ENCODE results near the gene SEL1L. TPM values are rescaled to one million over a fixed set of nuclear protein-coding genes. Genes with fewer than 3 reads are reported as not detected.

SEL1L gene
- total and polyA plus RNA-seq, 2 of the 13 experiments (the other 11 are each of a cell fraction or from before 2014, with no cell fraction given), result 15.3 to 61.0 TPM

- TF ChIP-seq HNF1B (CRISPR knock-in tag; IDR thresholded peaks at IDR 0.05) (no peak), ZNF460 (CRISPR knock-in tag; IDR thresholded peaks at IDR 0.05; ENCODE audit: borderline replicate concordance) (no peak), UBTF (CRISPR knock-in tag; IDR thresholded peaks at IDR 0.05) (no peak), SOX5 (CRISPR knock-in tag; IDR thresholded peaks at IDR 0.05; ENCODE audit: borderline replicate concordance) (no peak), ARHGAP35 (CRISPR knock-in tag; IDR thresholded peaks at IDR 0.05; ENCODE audit: borderline replicate concordance) (no peak), ZNF546 (CRISPR knock-in tag; conservative IDR thresholded peaks at IDR 0.05) (no peak)
These were observed 60.1 kb downstream of the SEL1L start (continued) for GRCh38 chr14:81473456-81474147.

- ATAC-seq, result no peak
- H3K9me3 ChIP-seq (ENCODE audit: low read length), result no peaks in the 10 kb centered on the region
- no peaks in the 10 kb centered on the region for H3K79me2 ChIP-seq (ENCODE audit: insufficient read depth, low read length)
- intact Hi-C loops (cut with micrococcal nuclease; ENCODE audit: unreplicated experiment), result no loop called here
- peaks cover 2 to 16% of the 10 kb centered on the region in 2 experiments; a peak in 4 of 5 replicates for H3K36me3 ChIP-seq (replicated peaks in 1 of 2; ENCODE audit: control insufficient read depth in 1 of 2, insufficient read depth in 2 of 2, low read length in 2 of 2)
- no peak overlapping the region for H3K27ac ChIP-seq (ENCODE audit: extremely low read length, insufficient read depth, low read length)
- peak; percentile 76 for TF ChIP-seq RBM22 (optimal IDR thresholded peaks at IDR 0.05; ENCODE audit: low read length)
- no peak for TF ChIP-seq ZBTB33 (CRISPR knock-in tag; IDR thresholded peaks at IDR 0.05)
- ChIA-PET CTCF (ENCODE audit: low intra/inter-chr PET ratio, low total read pairs) (no interaction called here), POLR2A (no interaction called here)
- 98% methylated on average over 3 of the region's 3 CpGs for WGBS (ENCODE audit: low lambda C conversion rate)
- H3K4me1 ChIP-seq (ENCODE audit: insufficient read depth, low read length), result no peaks in the 10 kb centered on the region
- H2AFZ ChIP-seq (ENCODE audit: low read length), result no peak overlapping the region
- H3K4me3 ChIP-seq (replicated peaks in 1 of 3; ENCODE audit: insufficient read depth in 1 of 3, low read depth in 2 of 3, low read length in 3 of 3), result no peak overlapping the region
- H3K4me2 ChIP-seq (ENCODE audit: low read depth, low read length), result no peak overlapping the region
- DNase-seq (ENCODE audit: low spot score), result no peak
- no peak for FAIRE-seq
- no peaks in the 10 kb centered on the region for H4K20me1 ChIP-seq (ENCODE audit: insufficient read depth, low read length)
- no peak overlapping the region for H3K9ac ChIP-seq (ENCODE audit: insufficient read depth, low read depth, low read length)
- no TSS peak for BruUV-seq (replicated peaks)
- in situ Hi-C loops (cut with HindIII; ENCODE audit: extremely low pct_ligation_motif_present, low pct_unique_long_range_greater_than_20kb), result no loop called here
- H3K27me3 ChIP-seq (ENCODE audit: control insufficient read depth in 1 of 2, insufficient read depth in 2 of 2, low read length in 2 of 2), result no peaks in the 10 kb centered on the region
These were observed 61.4 kb downstream of the SEL1L start for GRCh38 chr14:81472096-81472800.
